Caco-2 (cell line): Measurements from ENCODE around the gene EIF3A. TPM values are rescaled to one million over a fixed set of nuclear protein-coding genes. Genes with fewer than 3 reads are reported as not detected.

Experiments used
- BruUV-seq: library from RNA; stranded (reverse); fragments of 400-500 nt; replicated peaks from 2 replicates; lab custom pipeline; 2021; lab: Mats Ljungman, UMichigan
- CTCF ChIA-PET: fragments of 300-600 bp; sonication (Branson Sonifier 250); formaldehyde crosslinking; loops from one replicate; lab custom pipeline; 2022; ENCODE audit warnings: antibody characterized with exemption; lab: Charles Lee
- POLR2A ChIA-PET: fragments of 300-600 bp; sonication (Branson Sonifier 250); formaldehyde crosslinking; loops from one replicate; lab custom pipeline; 2022; ENCODE audit warnings: antibody characterized with exemption; lab: Charles Lee
- DNase-seq, 2 experiments: peaks; one replicate each; pipeline versions ENCODE4 v3.0.0 to v3.0.0-alpha.2; 2020 to 2022
- H3K27me3 ChIP-seq: replicated peaks from 2 replicates; pipeline ENCODE4 v1.6.0; 2011; ENCODE audit warnings: low read length; ENCODE audit not compliant: control insufficient read depth, insufficient read depth
- H3K36me3 ChIP-seq: 2 replicates; pipeline ENCODE4 v1.5.1; 2011; ENCODE audit warnings: low read length; ENCODE audit not compliant: control insufficient read depth, insufficient read depth
- H3K4me1 ChIP-seq: fragments of 250-450 bp; sonication (Bioruptor Pico); 2 replicates; pipeline ENCODE4 v1.5.1; 2020; ENCODE audit warnings: mild to moderate bottlenecking
- H3K4me3 ChIP-seq: 2 replicates; pipeline ENCODE4 v1.5.1; 2011; ENCODE audit warnings: low read depth, mild to moderate bottlenecking, control low read depth, low read length
- H3K9me3 ChIP-seq: fragments of 250-450 bp; sonication (Bioruptor Pico); 2 replicates; pipeline ENCODE4 v1.5.1; 2020; ENCODE audit warnings: mild to moderate bottlenecking, moderate library complexity
- H3K27ac Mint-ChIP-seq: one replicate; pipeline ENCODE4 v1.8.0; 2022; ENCODE audit warnings: mixed read lengths; ENCODE audit not compliant: unreplicated experiment
- H3K27me3 Mint-ChIP-seq: one replicate; pipeline ENCODE4 v1.8.0; 2022; ENCODE audit warnings: mixed read lengths; ENCODE audit not compliant: insufficient read depth, unreplicated experiment
- H3K36me3 Mint-ChIP-seq: one replicate; pipeline ENCODE4 v1.8.0; 2022; ENCODE audit warnings: mild to moderate bottlenecking, mixed read lengths; ENCODE audit not compliant: insufficient read depth, unreplicated experiment
- H3K4me1 Mint-ChIP-seq: one replicate; pipeline ENCODE4 v1.8.0; 2022; ENCODE audit warnings: low read depth, mixed read lengths; ENCODE audit not compliant: unreplicated experiment
- H3K4me3 Mint-ChIP-seq: one replicate; pipeline ENCODE4 v1.8.0; 2022; ENCODE audit warnings: mild to moderate bottlenecking, moderate library complexity, mixed read lengths; ENCODE audit not compliant: unreplicated experiment
- H3K9me3 Mint-ChIP-seq: one replicate; pipeline ENCODE4 v1.8.0; 2022; ENCODE audit warnings: mixed read lengths; ENCODE audit not compliant: unreplicated experiment
- intact Hi-C: fragments of 100-400 bp; cut with micrococcal nuclease; formaldehyde crosslinking; loops from one replicate; pipeline ENCODE4 v1.10.0; 2022; ENCODE audit not compliant: unreplicated experiment
- total RNA-seq: library from RNA; stranded (reverse); gene quantifications from 2 replicates; pipeline ENCODE4 v1.2.3, GENCODE V29; 2022
- TF ChIP-seq, protein P1 (sequence below), 2 experiments: fragments of 200-600 bp in 1 of 2; IDR thresholded peaks; 1 replicate in 1 of 2; 2 replicates in 1 of 2; pipeline versions ENCODE4 v1.5.1 to v1.8.0; 2011 to 2022; ENCODE audit warnings: antibody characterized with exemption in 1 of 2, control low read depth in 1 of 2, inconsistent platforms in 1 of 2, low read depth in 1 of 2, low read length in 1 of 2, mild to moderate bottlenecking in 1 of 2, moderate library complexity in 1 of 2; ENCODE audit not compliant: insufficient read depth in 1 of 2, severe bottlenecking in 1 of 2, unreplicated experiment in 1 of 2

EIF3A gene
- total RNA-seq, 1 experiment from 2014 or later = 146 TPM

- H3K36me3 ChIP-seq = peaks cover 1% of the 10 kb centered on the region; the same call in 1 of the 2 replicates
- TF ChIP-seq, protein P1, sequence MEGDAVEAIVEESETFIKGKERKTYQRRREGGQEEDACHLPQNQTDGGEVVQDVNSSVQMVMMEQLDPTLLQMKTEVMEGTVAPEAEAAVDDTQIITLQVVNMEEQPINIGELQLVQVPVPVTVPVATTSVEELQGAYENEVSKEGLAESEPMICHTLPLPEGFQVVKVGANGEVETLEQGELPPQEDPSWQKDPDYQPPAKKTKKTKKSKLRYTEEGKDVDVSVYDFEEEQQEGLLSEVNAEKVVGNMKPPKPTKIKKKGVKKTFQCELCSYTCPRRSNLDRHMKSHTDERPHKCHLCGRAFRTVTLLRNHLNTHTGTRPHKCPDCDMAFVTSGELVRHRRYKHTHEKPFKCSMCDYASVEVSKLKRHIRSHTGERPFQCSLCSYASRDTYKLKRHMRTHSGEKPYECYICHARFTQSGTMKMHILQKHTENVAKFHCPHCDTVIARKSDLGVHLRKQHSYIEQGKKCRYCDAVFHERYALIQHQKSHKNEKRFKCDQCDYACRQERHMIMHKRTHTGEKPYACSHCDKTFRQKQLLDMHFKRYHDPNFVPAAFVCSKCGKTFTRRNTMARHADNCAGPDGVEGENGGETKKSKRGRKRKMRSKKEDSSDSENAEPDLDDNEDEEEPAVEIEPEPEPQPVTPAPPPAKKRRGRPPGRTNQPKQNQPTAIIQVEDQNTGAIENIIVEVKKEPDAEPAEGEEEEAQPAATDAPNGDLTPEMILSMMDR (IDR thresholded peaks at IDR 0.05; ENCODE audit: insufficient read depth in 1 of 2, low read depth in 1 of 2, low read length in 1 of 2, severe bottlenecking in 1 of 2, unreplicated experiment in 1 of 2) = no peak
- H3K4me1 ChIP-seq = peaks cover 8% of the 10 kb centered on the region; the same call in 1 of the 2 replicates
- DNase-seq = no peak
- Mint-ChIP-seq H3K4me1 (peaks cover 8% of the 10 kb centered on the region), H3K4me3 (peak overlapping the region; percentile 83), H3K27ac (peak overlapping the region; percentile 24), H3K27me3 (no peaks in the 10 kb centered on the region), H3K36me3 (peaks cover 71% of the 10 kb centered on the region), H3K9me3 (no peaks in the 10 kb centered on the region)
- H3K27me3 ChIP-seq = no peaks in the 10 kb centered on the region
- ChIA-PET POLR2A (interaction anchor here (0.7 kb wide), 1 partner anchor 459 kb away, joined by 4 read pairs; no protein-coding TSS in a partner anchor), CTCF (no interaction called here)
- H3K9me3 ChIP-seq = no peaks in the 10 kb centered on the region
- intact Hi-C loops = no loop called here
- H3K4me3 ChIP-seq = peak overlapping the region; percentile 88
- TSS peak; percentile 50 for BruUV-seq
These were observed 2.0 kb downstream of the EIF3A start for GRCh38 chr10:119078422-119079179.

GRCh38 chr10:119073584-119073983, 7.0 kb downstream of the EIF3A start:
- TF ChIP-seq, protein P1 (IDR thresholded peaks at IDR 0.05; ENCODE audit: insufficient read depth in 1 of 2, low read depth in 1 of 2, low read length in 1 of 2, severe bottlenecking in 1 of 2, unreplicated experiment in 1 of 2) = no peak
- Histone ChIP-seq H3K4me1 (peaks cover 1% of the 10 kb centered on the region; the same call in 1 of the 2 replicates), H3K36me3 (peaks cover 4% of the 10 kb centered on the region), H3K4me3 (no peak overlapping the region), H3K27me3 (no peaks in the 10 kb centered on the region), H3K9me3 (no peaks in the 10 kb centered on the region)
- Mint-ChIP-seq H3K27me3 (no peaks in the 10 kb centered on the region), H3K4me3 (no peak overlapping the region), H3K4me1 (peaks cover 4% of the 10 kb centered on the region), H3K9me3 (no peaks in the 10 kb centered on the region), H3K36me3 (peaks cover 87% of the 10 kb centered on the region), H3K27ac (no peak overlapping the region)
- ChIA-PET CTCF (no interaction called here), POLR2A (no interaction called here)
- no TSS peak for BruUV-seq
- DNase-seq = no peak
- intact Hi-C loops = no loop called here

DNA sequence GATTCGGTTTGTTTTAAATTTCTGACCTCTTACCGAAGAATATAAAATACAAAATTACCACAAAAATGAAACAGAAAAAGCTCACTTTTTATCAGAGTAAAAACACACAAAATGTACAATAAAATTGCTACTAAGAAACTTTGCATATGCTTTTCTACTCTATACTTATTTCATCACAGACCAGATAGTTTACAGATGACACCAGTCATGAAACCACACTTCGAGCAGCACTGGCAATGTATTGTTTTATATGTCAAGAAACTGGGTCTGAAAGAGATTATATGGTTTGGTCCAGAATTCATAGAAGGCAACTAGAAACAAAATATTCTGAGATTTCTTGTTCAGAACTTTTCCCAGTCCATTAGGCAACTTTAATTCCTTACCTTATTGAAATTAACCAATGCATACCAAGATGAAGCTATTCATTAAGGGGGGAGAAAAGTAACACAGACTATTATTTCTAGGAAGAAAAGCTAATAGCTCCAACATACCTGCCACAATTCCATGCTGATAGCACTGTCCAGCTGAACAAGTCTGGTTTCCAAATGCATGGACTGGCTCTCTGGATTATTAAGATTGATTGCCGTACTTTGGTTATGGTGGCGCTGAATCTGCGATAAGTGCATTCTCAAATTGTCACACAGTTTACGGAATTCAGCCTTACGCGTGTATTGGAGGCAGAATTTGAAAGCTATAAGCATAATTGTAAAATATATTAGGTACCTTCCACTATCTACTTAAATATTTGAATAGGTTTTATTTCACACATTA, 10.0 kb downstream of the EIF3A start:
- no peak for DNase-seq
- ChIA-PET POLR2A (no interaction called here), CTCF (no interaction called here)
- Histone ChIP-seq H3K9me3 (no peaks in the 10 kb centered on the region), H3K36me3 (peaks cover 3% of the 10 kb centered on the region), H3K27me3 (no peaks in the 10 kb centered on the region), H3K4me1 (no peaks in the 10 kb centered on the region), H3K4me3 (no peak overlapping the region)
- H3K36me3 Mint-ChIP-seq = peaks cover 98% of the 10 kb centered on the region
- H3K4me1 Mint-ChIP-seq = no peaks in the 10 kb centered on the region
- H3K27ac Mint-ChIP-seq = no peak overlapping the region
- H3K4me3 Mint-ChIP-seq = no peak overlapping the region
- H3K9me3 Mint-ChIP-seq = no peaks in the 10 kb centered on the region
- TF ChIP-seq, protein P1 (IDR thresholded peaks at IDR 0.05; ENCODE audit: insufficient read depth in 1 of 2, low read depth in 1 of 2, low read length in 1 of 2, severe bottlenecking in 1 of 2, unreplicated experiment in 1 of 2) = no peak
- H3K27me3 Mint-ChIP-seq = no peaks in the 10 kb centered on the region
- intact Hi-C loops = no loop called here
- BruUV-seq = no TSS peak
